Measurements from ENCODE around the gene FAM3D. TPM values are rescaled to one million over a fixed set of nuclear protein-coding genes. Genes with fewer than 3 reads are reported as not detected.

The FAM3D gene
- total RNA-seq, 1 experiment from 2014 or later: 0.32 TPM

GRCh38 chr3:58584690-58585004, 81.9 kb downstream of the FAM3D start:
- ChIA-PET POLR2A (no interaction called here), CTCF (interaction anchor here (1.2 to 1.3 kb wide), 2 partner anchors 12 to 46 kb away, joined by 5 to 15 read pairs; no protein-coding TSS in a partner anchor), RAD21 (ENCODE audit: low non-redundant PET in 1 of 2, low total read pairs in 2 of 2, uncharacterized antibody in 2 of 2, unreplicated experiment in 2 of 2) (interaction anchor here in 1 of 2 experiments (1.1 kb wide), 1 partner anchor 45 kb away, joined by 6 read pairs; no protein-coding TSS in a partner anchor)
- peak overlapping the region; percentile 65 to 68 for H3K4me3 ChIP-seq (replicated peaks in 1 of 2; ENCODE audit: low read depth in 1 of 2, low read length in 2 of 2)
- 0 out of 2 replicates have a peak overlapping the region, but pooled peaks have one; percentile 23 for H3K27ac ChIP-seq (ENCODE audit: low read depth, low read length)
- no peaks in the 10 kb centered on the region for H3K9me3 ChIP-seq (ENCODE audit: control insufficient read depth in 1 of 2, insufficient read depth in 1 of 2, low read depth in 1 of 2, low read length in 2 of 2)
- peaks cover 4 to 19% of the 10 kb centered on the region in 2 experiments; a peak in 3 of 4 replicates for H3K4me1 ChIP-seq (ENCODE audit: control insufficient read depth in 1 of 2, insufficient read depth in 2 of 2, low read length in 2 of 2)
- no peaks in the 10 kb centered on the region for H3K79me2 ChIP-seq (ENCODE audit: insufficient read depth, low read length)
- ATAC-seq (peak; percentile 20; the same call in 1 of the 2 replicates), DNase-seq (ENCODE audit: low read depth, low spot score) (no peak)
- H3K9me2 ChIP-seq (ENCODE audit: insufficient read depth): no peaks in the 10 kb centered on the region
- no peaks in the 10 kb centered on the region for H3K27me3 ChIP-seq (ENCODE audit: insufficient read depth, low read length)
- intact Hi-C loops (cut with micrococcal nuclease): no loop called here
- H4K20me1 ChIP-seq (ENCODE audit: insufficient read depth): no peaks in the 10 kb centered on the region
- peak overlapping the region; percentile 48 for H3K9ac ChIP-seq (ENCODE audit: low read length)
- peak overlapping the region; percentile 90 for H2AFZ ChIP-seq (ENCODE audit: low read depth, low read length, poor library complexity, severe bottlenecking)
- peak overlapping the region; percentile 84 for H3K4me2 ChIP-seq (ENCODE audit: low read length)
- TF ChIP-seq SIN3A (IDR thresholded peaks at IDR 0.05; ENCODE audit: low read depth): no peak
- no peak for TF ChIP-seq ZFX (IDR thresholded peaks at IDR 0.05)
- no peak for TF ChIP-seq SP1 (IDR thresholded peaks at IDR 0.05; ENCODE audit: low read depth)
- no peak for TF ChIP-seq ELF1 (IDR thresholded peaks at IDR 0.05; ENCODE audit: borderline replicate concordance, low read depth)
- TF ChIP-seq JUND (IDR thresholded peaks at IDR 0.05): no peak
- no peak for TF ChIP-seq RAD21 (IDR thresholded peaks at IDR 0.05; ENCODE audit: low read depth)
- no peak for TF ChIP-seq CEBPB (IDR thresholded peaks at IDR 0.05; ENCODE audit: low read depth)
- BruUV-seq (replicated peaks): no TSS peak
- no peaks in the 10 kb centered on the region for H3K36me3 ChIP-seq (ENCODE audit: control insufficient read depth in 1 of 2, insufficient read depth in 2 of 2, low read length in 2 of 2)

Other genes with a start within 250 kb of the FAM3D start
- 60.2 TPM for gene PDHB, start 232.9 kb downstream of the FAM3D start, total RNA-seq (2021; ENCODE audit: unreplicated experiment)
- gene KCTD6, start 174.7 kb downstream of the FAM3D start, total RNA-seq (2021; ENCODE audit: unreplicated experiment): 12.0 TPM
- 12.8 TPM for gene ACOX2, start 129.6 kb downstream of the FAM3D start, total RNA-seq (2021; ENCODE audit: unreplicated experiment)
- not detected for gene FAM107A, start 89.4 kb downstream of the FAM3D start, total RNA-seq (2021; ENCODE audit: unreplicated experiment)